WTC11 (cell line): ENCODE data around the gene ZNF860. TPM values are rescaled to one million over a fixed set of nuclear protein-coding genes. Genes with fewer than 3 reads are reported as not detected.

ENCODE experiments used
- ATAC-seq: fragments of 200-7000 bp; cut with Tn5 transposase; 2 replicates; pipeline ENCODE4 v1.10.0; 2021; ENCODE audit warnings: mild to moderate bottlenecking, moderate library complexity
- CTCF ChIA-PET: fragments of 300-600 bp; sonication (Branson Sonifier 250); formaldehyde crosslinking; loops from one replicate; lab custom pipeline; 2021; ENCODE audit warnings: antibody characterized with exemption; lab: Charles Lee
- POLR2A ChIA-PET: fragments of 350-600 bp; sonication (Branson Sonifier 250); formaldehyde crosslinking; loops from one replicate; lab custom pipeline; 2021; ENCODE audit warnings: antibody characterized with exemption; lab: Charles Lee
- DNase-seq: peaks from one replicate; pipeline ENCODE4 v3.0.0; 2021; ENCODE audit warnings: low spot score
- H3K27ac Mint-ChIP-seq: 2 replicates; pipeline ENCODE4 v1.8.0; 2021; ENCODE audit warnings: mixed read lengths
- H3K27me3 Mint-ChIP-seq: 2 replicates; pipeline ENCODE4 v1.8.0; 2021; ENCODE audit warnings: low read depth, mild to moderate bottlenecking, moderate library complexity, mixed read lengths
- H3K36me3 Mint-ChIP-seq: 2 replicates; pipeline ENCODE4 v1.8.0; 2021; ENCODE audit warnings: mixed read lengths
- H3K4me1 Mint-ChIP-seq: 2 replicates; pipeline ENCODE4 v1.8.0; 2022; ENCODE audit warnings: mixed read lengths
- H3K4me3 Mint-ChIP-seq: 2 replicates; pipeline ENCODE4 v1.8.0; 2021; ENCODE audit warnings: mild to moderate bottlenecking, moderate library complexity, mixed read lengths
- H3K9me3 Mint-ChIP-seq: 2 replicates; pipeline ENCODE4 v1.8.0; 2021; ENCODE audit warnings: mixed read lengths
- FOXP1 ChIP-seq: sonication (generic); formaldehyde crosslinking; IDR thresholded peaks from 2 replicates; pipeline ENCODE4 v1.8.0; 2022; ENCODE audit warnings: missing genetic modification reagents, mild to moderate bottlenecking, moderate library complexity, borderline replicate concordance
- GABPB1 ChIP-seq: sonication (generic); formaldehyde crosslinking; IDR thresholded peaks from 2 replicates; pipeline ENCODE4 v1.8.1; 2023; ENCODE audit warnings: mild to moderate bottlenecking, missing genetic modification reagents
- GRHL2 ChIP-seq: fragments of 250-450 bp; sonication (Bioruptor Pico); IDR thresholded peaks from 2 replicates; pipeline ENCODE4 v1.8.0; 2022; ENCODE audit warnings: mild to moderate bottlenecking, moderate library complexity; ENCODE audit not compliant: insufficient replicate concordance, severe bottlenecking
- IRF2 ChIP-seq: sonication (generic); formaldehyde crosslinking; IDR thresholded peaks from 2 replicates; pipeline ENCODE4 v1.8.0; 2022; ENCODE audit warnings: low read depth, missing genetic modification reagents, borderline replicate concordance
- JAZF1 ChIP-seq: fragments of 250-450 bp; sonication (Bioruptor Pico); IDR thresholded peaks from 2 replicates; pipeline ENCODE4 v1.9.0; 2021; ENCODE audit warnings: moderate library complexity, mild to moderate bottlenecking, inconsistent platforms
- NFATC4 ChIP-seq: fragments of 250-450 bp; sonication (Bioruptor Pico); IDR thresholded peaks from 2 replicates; pipeline ENCODE4 v1.9.0; 2021; ENCODE audit warnings: mild to moderate bottlenecking
- NR1H2 ChIP-seq: sonication (generic); formaldehyde crosslinking; IDR thresholded peaks from 2 replicates; pipeline ENCODE4 v1.9.0; 2021; ENCODE audit warnings: mild to moderate bottlenecking, moderate library complexity, missing genetic modification reagents
- PRRX2 ChIP-seq: fragments of 250-450 bp; sonication (Bioruptor Pico); IDR thresholded peaks from 2 replicates; pipeline ENCODE4 v1.8.0; 2021; ENCODE audit warnings: mild to moderate bottlenecking
- SMAD3 ChIP-seq: sonication (generic); formaldehyde crosslinking; IDR thresholded peaks from 2 replicates; pipeline ENCODE4 v1.8.0; 2022; ENCODE audit warnings: missing genetic modification reagents, mild to moderate bottlenecking, borderline replicate concordance
- SMAD4 ChIP-seq: sonication (generic); formaldehyde crosslinking; IDR thresholded peaks from 2 replicates; pipeline ENCODE4 v1.8.0; 2022; ENCODE audit warnings: mild to moderate bottlenecking, missing genetic modification reagents
- SOX15 ChIP-seq: fragments of 250-450 bp; sonication (Bioruptor Pico); IDR thresholded peaks from 2 replicates; pipeline ENCODE4 v1.9.0; 2021; ENCODE audit warnings: mild to moderate bottlenecking
- STAT6 ChIP-seq: sonication (generic); formaldehyde crosslinking; conservative IDR thresholded peaks from 2 replicates; pipeline ENCODE4 v1.8.1; 2023; ENCODE audit warnings: mild to moderate bottlenecking, low read depth, missing genetic modification reagents, moderate library complexity
- TCF7 ChIP-seq: sonication (generic); formaldehyde crosslinking; IDR thresholded peaks from 2 replicates; pipeline ENCODE4 v1.8.0; 2022; ENCODE audit warnings: mild to moderate bottlenecking, low read depth, missing genetic modification reagents, moderate library complexity
- ZNF416 ChIP-seq: fragments of 250-450 bp; sonication (Bioruptor Pico); IDR thresholded peaks from 2 replicates; pipeline ENCODE4 v1.9.0; 2021; ENCODE audit warnings: mild to moderate bottlenecking, inconsistent platforms
- ZNF532 ChIP-seq: fragments of 250-450 bp; sonication (Bioruptor Pico); IDR thresholded peaks from 2 replicates; pipeline ENCODE4 v1.9.0; 2021; ENCODE audit warnings: mild to moderate bottlenecking, borderline replicate concordance
- total RNA-seq: library from RNA; stranded (reverse); gene quantifications from 3 replicates; pipeline ENCODE4 v1.2.3, GENCODE V29; 2021
- TF ChIP-seq, protein P1 (sequence below): sonication (generic); formaldehyde crosslinking; IDR thresholded peaks from 2 replicates; pipeline ENCODE4 v1.8.1; 2022; ENCODE audit warnings: low read depth, mild to moderate bottlenecking, moderate library complexity, missing genetic modification reagents, borderline replicate concordance

The ZNF860 gene
- total RNA-seq, 1 experiment from 2014 or later = 6.5 TPM

- no peak for TF ChIP-seq ZNF532 (CRISPR knock-in tag)
- TF ChIP-seq TCF7 (CRISPR knock-in tag) = no peak
- no peak for TF ChIP-seq FOXP1
- no peak for TF ChIP-seq PRRX2 (CRISPR knock-in tag)
- TF ChIP-seq GRHL2 (CRISPR knock-in tag) = no peak
- TF ChIP-seq GABPB1 (CRISPR knock-in tag) = no peak
- TF ChIP-seq, all 79 proteins: peak for 0
These were observed 28.5 kb upstream of the ZNF860 start (continued) for GRCh38 chr3:31953091-31953490.

- Mint-ChIP-seq H3K36me3 (peaks cover 49% of the 10 kb centered on the region), H3K9me3 (peaks cover 38% of the 10 kb centered on the region), H3K27me3 (no peaks in the 10 kb centered on the region), H3K27ac (no peak overlapping the region), H3K4me3 (no peak overlapping the region), H3K4me1 (peaks cover 47% of the 10 kb centered on the region)
- ChIA-PET CTCF (no interaction called here), POLR2A (no interaction called here)
- ATAC-seq (no peak), DNase-seq (no peak)
- TF ChIP-seq GRHL2 (CRISPR knock-in tag) = no peak
- TF ChIP-seq NR1H2 (CRISPR knock-in tag) = no peak
- no peak for TF ChIP-seq SMAD3 (CRISPR knock-in tag)
- no peak for TF ChIP-seq STAT6 (CRISPR knock-in tag)
- no peak for TF ChIP-seq NFATC4 (CRISPR knock-in tag)
- no peak for TF ChIP-seq JAZF1
These were observed 27.9 kb upstream of the ZNF860 start for GRCh38 chr3:31953636-31954035.

DNA sequence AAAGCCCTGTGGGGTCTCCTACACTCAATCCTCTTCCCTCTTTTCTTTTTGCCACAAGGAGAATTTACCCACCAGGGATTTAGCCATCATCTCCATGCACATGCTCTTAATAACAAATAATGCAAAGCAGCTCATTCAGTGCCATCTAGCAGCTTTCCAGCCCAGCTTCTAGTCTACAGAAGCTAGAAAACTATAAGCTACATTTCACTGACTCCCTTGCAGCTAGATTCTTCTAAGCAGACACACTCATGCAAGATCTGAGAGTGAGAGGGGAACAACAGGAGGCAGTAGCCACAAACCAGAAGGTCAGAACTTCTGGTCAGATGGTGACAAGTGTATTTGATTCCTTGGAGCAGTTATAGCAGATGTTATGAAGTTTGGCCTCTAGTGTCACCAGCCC lies 26.0 kb upstream of the ZNF860 start:
- Mint-ChIP-seq H3K27ac (no peak overlapping the region), H3K36me3 (peaks cover 40% of the 10 kb centered on the region), H3K4me3 (no peak overlapping the region), H3K4me1 (peaks cover 60% of the 10 kb centered on the region), H3K27me3 (no peaks in the 10 kb centered on the region), H3K9me3 (peaks cover 29% of the 10 kb centered on the region)
- ChIA-PET POLR2A (no interaction called here), CTCF (no interaction called here)
- DNase-seq (no peak), ATAC-seq (no peak)
- TF ChIP-seq SMAD4 (CRISPR knock-in tag) = no peak
- no peak for TF ChIP-seq IRF2 (CRISPR knock-in tag)
- TF ChIP-seq, protein P1, sequence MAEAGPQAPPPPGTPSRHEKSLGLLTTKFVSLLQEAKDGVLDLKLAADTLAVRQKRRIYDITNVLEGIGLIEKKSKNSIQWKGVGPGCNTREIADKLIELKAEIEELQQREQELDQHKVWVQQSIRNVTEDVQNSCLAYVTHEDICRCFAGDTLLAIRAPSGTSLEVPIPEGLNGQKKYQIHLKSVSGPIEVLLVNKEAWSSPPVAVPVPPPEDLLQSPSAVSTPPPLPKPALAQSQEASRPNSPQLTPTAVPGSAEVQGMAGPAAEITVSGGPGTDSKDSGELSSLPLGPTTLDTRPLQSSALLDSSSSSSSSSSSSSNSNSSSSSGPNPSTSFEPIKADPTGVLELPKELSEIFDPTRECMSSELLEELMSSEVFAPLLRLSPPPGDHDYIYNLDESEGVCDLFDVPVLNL (CRISPR knock-in tag) = no peak
- no peak for TF ChIP-seq ZNF416 (CRISPR knock-in tag)
- no peak for TF ChIP-seq SOX15 (CRISPR knock-in tag)
